GM23248 (cell line): ENCODE data around the gene BLOC1S6.

Experiments used
- EZH2 ChIP-seq: fragments of 200-600 bp; sonication (generic); IDR thresholded peaks from 2 replicates; pipeline ENCODE4 v1.6.1; 2018; ENCODE audit warnings: antibody characterized with exemption, mild to moderate bottlenecking; ENCODE audit not compliant: insufficient read depth, poor library complexity, severe bottlenecking
- EZH2phosphoT487 ChIP-seq: fragments of 200-600 bp; sonication (generic); IDR thresholded peaks from 2 replicates; pipeline ENCODE4 v1.6.1; 2018; ENCODE audit warnings: antibody characterized with exemption, moderate library complexity, mild to moderate bottlenecking, low read depth; ENCODE audit not compliant: insufficient read depth

GRCh38 chr15:45637141-45637540, 50.0 kb downstream of the BLOC1S6 start:
- TF ChIP-seq EZH2phosphoT487 (no peak), EZH2 (no peak)
